MCF 10A (cell line): ENCODE results near the gene LRSAM1. TPM values are rescaled to one million over a fixed set of nuclear protein-coding genes. Genes with fewer than 3 reads are reported as not detected.
"Not testable (repeated sequence)": the region's sequence is repeated elsewhere in the genome, so short reads cannot be mapped to it uniquely, and the experiment has no call there.

Experiments used
- BruUV-seq: library from RNA; stranded (reverse); fragments of 400-500 nt; replicated peaks from 2 replicates; lab custom pipeline; 2021; lab: Mats Ljungman, UMichigan
- CTCF ChIA-PET: fragments of 300-600 bp; sonication (Branson Sonifier 250); formaldehyde crosslinking; extraction: SDS; loops from one replicate; lab custom pipeline; 2021; ENCODE audit warnings: antibody characterized with exemption, inconsistent platforms; lab: Yijun Ruan, JAX
- POLR2A ChIA-PET: fragments of 300-600, 350-650 bp; sonication (Branson Sonifier 250); formaldehyde crosslinking; extraction: SDS; loops from one replicate; lab custom pipeline; 2020; ENCODE audit warnings: antibody characterized with exemption, inconsistent platforms; lab: Yijun Ruan, JAX
- DNase-seq: peaks from one replicate; pipeline ENCODE4 v3.0.0-alpha.2; 2018; ENCODE audit not compliant: unreplicated experiment
- H3K27ac Mint-ChIP-seq: one replicate; pipeline ENCODE4 v1.8.0; 2022; ENCODE audit warnings: mild to moderate bottlenecking, low read depth, mixed read lengths; ENCODE audit not compliant: unreplicated experiment
- H3K27me3 Mint-ChIP-seq: one replicate; pipeline ENCODE4 v1.8.0; 2022; ENCODE audit warnings: mixed read lengths; ENCODE audit not compliant: insufficient read depth, unreplicated experiment
- H3K36me3 Mint-ChIP-seq: one replicate; pipeline ENCODE4 v1.8.0; 2022; ENCODE audit warnings: mild to moderate bottlenecking, moderate library complexity, mixed read lengths; ENCODE audit not compliant: insufficient read depth, unreplicated experiment
- H3K4me1 Mint-ChIP-seq: one replicate; pipeline ENCODE4 v1.8.0; 2022; ENCODE audit warnings: mixed read lengths; ENCODE audit not compliant: insufficient read depth, unreplicated experiment
- H3K4me3 Mint-ChIP-seq: one replicate; pipeline ENCODE4 v1.8.0; 2022; ENCODE audit warnings: mild to moderate bottlenecking, moderate library complexity, mixed read lengths; ENCODE audit not compliant: unreplicated experiment
- H3K9me3 Mint-ChIP-seq: one replicate; pipeline ENCODE4 v1.8.0; 2022; ENCODE audit warnings: mixed read lengths; ENCODE audit not compliant: unreplicated experiment
- intact Hi-C: fragments of 100-400 bp; cut with micrococcal nuclease; formaldehyde crosslinking; loops from 2 replicates; pipeline ENCODE4 v1.14.1; 2022
- total RNA-seq: library from RNA; stranded (reverse); gene quantifications from 2 replicates; pipeline ENCODE4 v1.2.3, GENCODE V29; 2022
- TF ChIP-seq, protein P1 (sequence below): fragments of 200-600 bp; IDR thresholded peaks from one replicate; pipeline ENCODE4 v1.8.0; 2022; ENCODE audit warnings: antibody characterized with exemption, mild to moderate bottlenecking; ENCODE audit not compliant: unreplicated experiment

Gene LRSAM1
- total RNA-seq, 1 experiment from 2014 or later: 23.5 TPM

DNA sequence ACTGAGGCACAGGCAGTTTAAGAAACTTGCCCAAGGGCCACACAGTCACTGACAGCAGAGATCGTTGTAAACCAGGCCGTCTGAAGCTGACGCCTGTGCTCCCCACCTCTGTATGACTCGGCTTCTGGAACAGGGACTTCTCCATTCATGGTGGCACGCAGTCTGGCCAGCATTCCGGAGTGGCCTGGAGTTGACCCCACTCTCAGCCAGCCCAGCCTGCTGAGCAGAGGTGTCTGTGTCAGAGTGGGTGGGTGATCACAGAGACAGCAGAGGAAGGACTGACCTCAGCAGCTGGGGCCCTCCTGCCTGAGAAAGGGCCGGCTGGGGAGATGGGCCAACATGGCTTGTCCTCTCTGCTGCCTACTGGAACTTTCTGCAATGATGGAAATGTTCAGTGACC, 12.6 kb downstream of the LRSAM1 start:
- ChIA-PET POLR2A (interaction anchor here (1.0 to 2.8 kb wide), 2 partner anchors 13 to 14 kb away, joined by 3 to 8 read pairs; partner anchors contain the start of genes LRSAM1 and RPL12), CTCF (no interaction called here)
- TF ChIP-seq, protein P1, sequence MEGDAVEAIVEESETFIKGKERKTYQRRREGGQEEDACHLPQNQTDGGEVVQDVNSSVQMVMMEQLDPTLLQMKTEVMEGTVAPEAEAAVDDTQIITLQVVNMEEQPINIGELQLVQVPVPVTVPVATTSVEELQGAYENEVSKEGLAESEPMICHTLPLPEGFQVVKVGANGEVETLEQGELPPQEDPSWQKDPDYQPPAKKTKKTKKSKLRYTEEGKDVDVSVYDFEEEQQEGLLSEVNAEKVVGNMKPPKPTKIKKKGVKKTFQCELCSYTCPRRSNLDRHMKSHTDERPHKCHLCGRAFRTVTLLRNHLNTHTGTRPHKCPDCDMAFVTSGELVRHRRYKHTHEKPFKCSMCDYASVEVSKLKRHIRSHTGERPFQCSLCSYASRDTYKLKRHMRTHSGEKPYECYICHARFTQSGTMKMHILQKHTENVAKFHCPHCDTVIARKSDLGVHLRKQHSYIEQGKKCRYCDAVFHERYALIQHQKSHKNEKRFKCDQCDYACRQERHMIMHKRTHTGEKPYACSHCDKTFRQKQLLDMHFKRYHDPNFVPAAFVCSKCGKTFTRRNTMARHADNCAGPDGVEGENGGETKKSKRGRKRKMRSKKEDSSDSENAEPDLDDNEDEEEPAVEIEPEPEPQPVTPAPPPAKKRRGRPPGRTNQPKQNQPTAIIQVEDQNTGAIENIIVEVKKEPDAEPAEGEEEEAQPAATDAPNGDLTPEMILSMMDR: no peak
- Mint-ChIP-seq H3K4me1 (no peaks in the 10 kb centered on the region), H3K4me3 (no peak overlapping the region), H3K27me3 (no peaks in the 10 kb centered on the region), H3K9me3 (no peaks in the 10 kb centered on the region), H3K27ac (no peak overlapping the region), H3K36me3 (peaks cover 67% of the 10 kb centered on the region)
- intact Hi-C loops: no loop called here
- no TSS peak for BruUV-seq
- DNase-seq: no peak

DNA sequence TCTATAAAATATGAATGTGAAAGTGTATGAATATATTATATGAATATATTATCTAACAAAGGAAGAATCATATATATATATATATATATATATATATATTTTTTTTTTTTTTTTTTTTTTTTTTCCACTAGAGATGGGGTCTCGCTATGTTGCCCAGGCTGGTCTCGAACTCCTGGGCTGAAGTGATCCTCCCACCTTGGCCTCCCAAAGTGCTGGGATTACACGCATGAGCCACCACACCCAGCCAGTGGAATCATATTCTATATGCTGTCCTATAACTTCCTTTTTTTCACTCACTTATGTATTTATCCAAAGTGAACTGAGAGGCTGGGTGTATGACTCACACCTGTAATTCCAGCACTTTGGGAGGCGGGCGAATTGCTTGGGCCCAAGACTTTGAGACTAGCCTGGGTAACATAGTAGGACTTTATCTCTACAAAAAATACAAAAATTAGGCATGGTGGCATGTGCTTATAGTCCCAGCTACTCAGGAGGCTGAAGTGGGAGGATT, 15.2 kb downstream of the LRSAM1 start:
- H3K27me3 Mint-ChIP-seq, H3K4me3 Mint-ChIP-seq, H3K27ac Mint-ChIP-seq, intact Hi-C loops, H3K4me1 Mint-ChIP-seq, BruUV-seq, H3K9me3 Mint-ChIP-seq, DNase-seq: not testable (repeated sequence)
- ChIA-PET POLR2A (interaction anchor here (0.6 kb wide), 1 partner anchor 290 kb away, joined by 3 read pairs; no protein-coding TSS in a partner anchor), CTCF (interaction anchor here (1.1 to 1.7 kb wide), 2 partner anchors 11 kb away, joined by 5 to 6 read pairs; no protein-coding TSS in a partner anchor)
- H3K36me3 Mint-ChIP-seq: peaks cover 46% of the 10 kb centered on the region

DNA sequence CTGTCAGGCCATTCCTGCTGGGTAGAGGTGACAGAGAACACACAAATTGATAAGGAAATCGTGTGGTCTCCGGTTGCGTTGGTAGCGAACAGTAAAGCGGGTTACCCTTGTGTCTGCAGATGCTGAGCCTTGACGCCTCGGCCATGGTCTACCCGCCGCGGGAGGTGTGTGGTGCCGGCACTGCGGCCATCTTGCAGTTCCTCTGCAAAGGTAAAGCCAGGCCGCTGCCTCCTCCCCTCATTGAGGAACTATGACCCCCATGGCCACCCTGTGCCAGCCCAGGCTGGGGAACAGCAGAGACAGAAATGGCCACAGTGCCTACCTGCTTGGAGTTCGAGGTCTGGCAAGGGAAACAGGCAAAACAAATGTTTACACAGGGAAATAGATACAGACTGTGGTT, 16.3 kb downstream of the LRSAM1 start:
- ChIA-PET POLR2A (no interaction called here), CTCF (interaction anchor here (0.6 to 1.1 kb wide), 2 partner anchors 12 to 1953 kb away, joined by 3 to 5 read pairs; no protein-coding TSS in a partner anchor)
- H3K27me3 Mint-ChIP-seq: no peaks in the 10 kb centered on the region
- H3K4me3 Mint-ChIP-seq: no peak overlapping the region
- no peak for DNase-seq
- peaks cover 35% of the 10 kb centered on the region for H3K36me3 Mint-ChIP-seq
- H3K27ac Mint-ChIP-seq: no peak overlapping the region
- no TSS peak for BruUV-seq
- H3K9me3 Mint-ChIP-seq: no peaks in the 10 kb centered on the region
- TF ChIP-seq, protein P1: no peak
- intact Hi-C loops: no loop called here
- no peaks in the 10 kb centered on the region for H3K4me1 Mint-ChIP-seq

DNA sequence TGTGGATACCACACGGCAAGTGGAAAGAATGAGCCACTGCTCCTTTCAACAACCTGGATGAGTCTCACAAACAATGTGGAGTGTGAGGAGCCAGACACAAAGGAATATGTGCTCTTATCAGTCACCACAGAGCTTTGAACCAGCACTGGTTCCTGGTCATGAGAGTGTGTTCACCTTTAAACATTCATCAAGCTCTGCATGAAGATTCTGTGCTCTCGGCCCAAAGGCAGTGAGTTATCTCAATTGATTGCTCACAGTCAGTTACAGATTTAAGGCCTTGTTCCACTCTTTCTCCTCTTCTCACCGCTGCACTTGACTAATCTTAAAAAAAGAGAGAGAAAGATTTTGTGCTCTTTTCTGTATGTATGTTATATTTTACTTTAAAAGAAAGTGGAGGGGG, 19.4 kb downstream of the LRSAM1 start:
- DNase-seq: no peak
- no peaks in the 10 kb centered on the region for H3K4me1 Mint-ChIP-seq
- no peak overlapping the region for H3K27ac Mint-ChIP-seq
- no peaks in the 10 kb centered on the region for H3K9me3 Mint-ChIP-seq
- H3K4me3 Mint-ChIP-seq: no peak overlapping the region
- intact Hi-C loops: no loop called here
- BruUV-seq: no TSS peak
- TF ChIP-seq, protein P1: no peak
- H3K27me3 Mint-ChIP-seq: no peaks in the 10 kb centered on the region
- CTCF ChIA-PET: no interaction called here
- peaks cover 30% of the 10 kb centered on the region for H3K36me3 Mint-ChIP-seq
- POLR2A ChIA-PET: interaction anchor here (0.6 kb wide), 1 partner anchor 25 kb away, joined by 4 read pairs; no protein-coding TSS in a partner anchor
